Measurements from ENCODE around the gene PTPRK.

DNA sequence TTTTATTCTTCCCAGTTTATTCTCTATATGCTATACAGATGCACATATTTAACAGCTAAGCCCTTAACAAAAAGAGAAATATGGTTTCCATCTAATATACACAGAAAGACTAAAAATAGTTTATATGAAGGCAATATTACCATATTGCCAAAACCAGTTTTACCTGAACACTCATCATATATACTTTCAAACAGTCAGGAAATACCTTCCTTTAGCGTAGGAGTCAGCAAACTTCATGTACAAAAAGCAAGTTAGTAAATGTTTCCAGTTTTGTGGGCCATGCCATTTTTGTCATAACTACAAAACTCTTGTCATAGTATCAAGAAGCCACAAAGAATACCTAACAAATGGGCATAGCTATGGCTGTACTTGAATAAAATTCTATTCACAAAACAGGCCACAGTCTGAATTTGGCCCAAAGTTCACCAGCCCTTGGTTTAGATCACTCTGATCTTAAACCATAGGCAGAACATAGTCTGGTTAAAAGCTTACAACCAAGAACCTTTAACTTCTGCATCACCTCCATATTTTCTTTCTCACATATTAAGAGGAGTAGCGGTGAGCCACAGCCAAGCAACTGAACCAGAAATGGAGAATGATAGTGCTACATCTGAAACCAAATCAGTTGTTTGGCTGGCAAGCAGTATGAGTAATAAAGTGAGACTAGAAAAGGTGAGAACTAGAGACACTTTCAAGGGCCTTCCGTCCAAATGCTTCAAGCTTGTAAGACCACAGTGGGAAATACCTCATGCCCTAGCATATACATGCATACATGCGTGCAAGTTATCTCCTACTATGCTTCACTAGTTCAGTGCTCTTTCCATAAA, 116.6 kb downstream of the PTPRK start:
- TF ChIP-seq EP300 (IDR thresholded peaks at IDR 0.05; ENCODE audit: borderline replicate concordance in 1 of 2, low read depth in 2 of 2, low read length in 2 of 2): no peak
- TF ChIP-seq, protein P1, sequence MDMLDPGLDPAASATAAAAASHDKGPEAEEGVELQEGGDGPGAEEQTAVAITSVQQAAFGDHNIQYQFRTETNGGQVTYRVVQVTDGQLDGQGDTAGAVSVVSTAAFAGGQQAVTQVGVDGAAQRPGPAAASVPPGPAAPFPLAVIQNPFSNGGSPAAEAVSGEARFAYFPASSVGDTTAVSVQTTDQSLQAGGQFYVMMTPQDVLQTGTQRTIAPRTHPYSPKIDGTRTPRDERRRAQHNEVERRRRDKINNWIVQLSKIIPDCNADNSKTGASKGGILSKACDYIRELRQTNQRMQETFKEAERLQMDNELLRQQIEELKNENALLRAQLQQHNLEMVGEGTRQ (IDR thresholded peaks at IDR 0.05; ENCODE audit: low read length): no peak
- TF ChIP-seq CREB1 (IDR thresholded peaks at IDR 0.05): no peak
- TF ChIP-seq CTCF (IDR thresholded peaks at IDR 0.05; ENCODE audit: control extremely low read depth in 1 of 3, insufficient read depth in 1 of 3, low read depth in 1 of 3, low read length in 3 of 3): no peak
